Vagina (tissue), 2 donors: ENCODE results near the gene HIF1A. TPM values are rescaled to one million over a fixed set of nuclear protein-coding genes. Genes with fewer than 3 reads are reported as not detected.

Experiments used
- DNase-seq, 2 donors: peaks; one replicate each; pipeline ENCODE4 v3.0.0-alpha.2; 2017; ENCODE audit errors: extremely low spot score in 2 of 2
- H3K27ac ChIP-seq: fragments of 200-600 bp; sonication (generic); one replicate; pipeline ENCODE4 v1.5.1; 2019
- H3K27me3 ChIP-seq: fragments of 200-600 bp; sonication (generic); one replicate; pipeline ENCODE4 v1.5.1; 2019
- H3K36me3 ChIP-seq, 2 donors: fragments of 200-600 bp; sonication (generic); one replicate each; pipeline ENCODE4 v1.5.1; 2017 to 2019
- H3K4me1 ChIP-seq: fragments of 200-600 bp; sonication (generic); one replicate; pipeline ENCODE4 v1.5.1; 2019
- H3K4me3 ChIP-seq, 2 donors: fragments of 200-600 bp; sonication (generic); 1 replicate in 1 of 2; 2 replicates in 1 of 2; pipeline ENCODE4 v1.5.1; 2016 to 2019
- H3K9me3 ChIP-seq: fragments of 200-600 bp; sonication (generic); one replicate; pipeline ENCODE4 v1.5.1; 2019
- CTCF ChIP-seq, 3 experiments: fragments of 450-650 bp in 2 of 3; fragments of 200-600 bp in 1 of 3; sonication (generic) in 1 of 3; IDR thresholded peaks; one replicate each; pipeline ENCODE4 v1.5.1; 2017 to 2019; ENCODE audit warnings: antibody characterized with exemption in 3 of 3, mild to moderate bottlenecking in 2 of 3, moderate library complexity in 2 of 3
- POLR2A ChIP-seq, 2 donors: fragments of 450-650 bp; IDR thresholded peaks; one replicate each; pipeline ENCODE4 v1.6.1; 2017; ENCODE audit warnings: antibody characterized with exemption in 2 of 2, mild to moderate bottlenecking in 2 of 2, moderate library complexity in 2 of 2
- POLR2AphosphoS5 ChIP-seq, 2 donors: sonication (generic); formaldehyde crosslinking; IDR thresholded peaks; one replicate each; pipeline ENCODE4 v1.9.0; 2017; ENCODE audit warnings: antibody characterized with exemption in 2 of 2, mild to moderate bottlenecking in 2 of 2, low read depth in 1 of 2; ENCODE audit not compliant: insufficient read depth in 1 of 2
- intact Hi-C: fragments of 100-400 bp; cut with DNase I; formaldehyde crosslinking; loops from one replicate; pipeline ENCODE4 v1.15.1; 2023
- total RNA-seq: library from RNA; depleted of rRNA; stranded (reverse); fragments of >200 nt; gene quantifications from one replicate; pipeline ENCODE4 v1.2.3, GENCODE V29; 2016

The HIF1A gene
- total RNA-seq, 1 donor from 2014 or later: 140 TPM

GRCh38 chr14:61662437-61663311, 32.6 kb upstream of the HIF1A start:
- no peak for DNase-seq
- no peaks in the 10 kb centered on the region for H3K36me3 ChIP-seq
- no peak overlapping the region for H3K4me3 ChIP-seq
- H3K9me3 ChIP-seq: no peaks in the 10 kb centered on the region
- H3K27me3 ChIP-seq: no peaks in the 10 kb centered on the region
- TF ChIP-seq POLR2A (IDR thresholded peaks at IDR 0.05) (no peak), CTCF (IDR thresholded peaks at IDR 0.05) (no peak), POLR2AphosphoS5 (IDR thresholded peaks at IDR 0.05; ENCODE audit: insufficient read depth in 1 of 2, low read depth in 1 of 2) (no peak)
- peaks cover 17% of the 10 kb centered on the region for H3K4me1 ChIP-seq
- no peak overlapping the region for H3K27ac ChIP-seq
- intact Hi-C loops: no loop called here

GRCh38 chr14:61663312-61663979, 31.9 kb upstream of the HIF1A start:
- H3K9me3 ChIP-seq: no peaks in the 10 kb centered on the region
- no peaks in the 10 kb centered on the region for H3K36me3 ChIP-seq
- no peak for TF ChIP-seq POLR2A (IDR thresholded peaks at IDR 0.05)
- no peak for TF ChIP-seq POLR2AphosphoS5 (IDR thresholded peaks at IDR 0.05; ENCODE audit: insufficient read depth in 1 of 2, low read depth in 1 of 2)
- TF ChIP-seq CTCF (IDR thresholded peaks at IDR 0.05): no peak
- no peak for DNase-seq
- no peak overlapping the region for H3K27ac ChIP-seq
- no peak overlapping the region for H3K4me3 ChIP-seq
- peaks cover 17% of the 10 kb centered on the region for H3K4me1 ChIP-seq
- H3K27me3 ChIP-seq: no peaks in the 10 kb centered on the region
- intact Hi-C loops: no loop called here

GRCh38 chr14:61668282-61668681, 27.0 kb upstream of the HIF1A start:
- Histone ChIP-seq H3K9me3 (no peaks in the 10 kb centered on the region), H3K27ac (no peak overlapping the region), H3K36me3 (no peaks in the 10 kb centered on the region), H3K4me3 (no peak overlapping the region), H3K27me3 (no peaks in the 10 kb centered on the region), H3K4me1 (no peaks in the 10 kb centered on the region)
- intact Hi-C loops: no loop called here
- no peak for TF ChIP-seq POLR2A (IDR thresholded peaks at IDR 0.05)
- no peak for DNase-seq

GRCh38 chr14:61670576-61670975, 24.7 kb upstream of the HIF1A start:
- Histone ChIP-seq H3K4me3 (no peak overlapping the region), H3K27me3 (no peaks in the 10 kb centered on the region), H3K4me1 (no peaks in the 10 kb centered on the region), H3K9me3 (no peaks in the 10 kb centered on the region), H3K27ac (no peak overlapping the region), H3K36me3 (no peaks in the 10 kb centered on the region)
- intact Hi-C loops: no loop called here
- no peak for TF ChIP-seq POLR2A (IDR thresholded peaks at IDR 0.05)
- no peak for TF ChIP-seq CTCF (IDR thresholded peaks at IDR 0.05)
- no peak for TF ChIP-seq POLR2AphosphoS5 (IDR thresholded peaks at IDR 0.05; ENCODE audit: insufficient read depth in 1 of 2, low read depth in 1 of 2)
- no peak for DNase-seq

GRCh38 chr14:61671082-61671481, 24.2 kb upstream of the HIF1A start:
- no peaks in the 10 kb centered on the region for H3K4me1 ChIP-seq
- TF ChIP-seq POLR2AphosphoS5 (IDR thresholded peaks at IDR 0.05; ENCODE audit: insufficient read depth in 1 of 2, low read depth in 1 of 2) (no peak), CTCF (IDR thresholded peaks at IDR 0.05) (no peak), POLR2A (IDR thresholded peaks at IDR 0.05) (no peak)
- no peak for DNase-seq
- H3K27me3 ChIP-seq: no peaks in the 10 kb centered on the region
- no peaks in the 10 kb centered on the region for H3K36me3 ChIP-seq
- no peak overlapping the region for H3K4me3 ChIP-seq
- intact Hi-C loops: no loop called here
- H3K9me3 ChIP-seq: no peaks in the 10 kb centered on the region
- peak overlapping the region; percentile 10 for H3K27ac ChIP-seq
